HG03064 (cell line): ENCODE measurements around the gene INKA1.

Experiments used
- ATAC-seq: cut with Tn5 transposase; IDR thresholded peaks from one replicate; pipeline ENCODE4 v1.9.1; 2021; ENCODE audit warnings: low read depth; ENCODE audit not compliant: unreplicated experiment

The INKA1 gene

DNA sequence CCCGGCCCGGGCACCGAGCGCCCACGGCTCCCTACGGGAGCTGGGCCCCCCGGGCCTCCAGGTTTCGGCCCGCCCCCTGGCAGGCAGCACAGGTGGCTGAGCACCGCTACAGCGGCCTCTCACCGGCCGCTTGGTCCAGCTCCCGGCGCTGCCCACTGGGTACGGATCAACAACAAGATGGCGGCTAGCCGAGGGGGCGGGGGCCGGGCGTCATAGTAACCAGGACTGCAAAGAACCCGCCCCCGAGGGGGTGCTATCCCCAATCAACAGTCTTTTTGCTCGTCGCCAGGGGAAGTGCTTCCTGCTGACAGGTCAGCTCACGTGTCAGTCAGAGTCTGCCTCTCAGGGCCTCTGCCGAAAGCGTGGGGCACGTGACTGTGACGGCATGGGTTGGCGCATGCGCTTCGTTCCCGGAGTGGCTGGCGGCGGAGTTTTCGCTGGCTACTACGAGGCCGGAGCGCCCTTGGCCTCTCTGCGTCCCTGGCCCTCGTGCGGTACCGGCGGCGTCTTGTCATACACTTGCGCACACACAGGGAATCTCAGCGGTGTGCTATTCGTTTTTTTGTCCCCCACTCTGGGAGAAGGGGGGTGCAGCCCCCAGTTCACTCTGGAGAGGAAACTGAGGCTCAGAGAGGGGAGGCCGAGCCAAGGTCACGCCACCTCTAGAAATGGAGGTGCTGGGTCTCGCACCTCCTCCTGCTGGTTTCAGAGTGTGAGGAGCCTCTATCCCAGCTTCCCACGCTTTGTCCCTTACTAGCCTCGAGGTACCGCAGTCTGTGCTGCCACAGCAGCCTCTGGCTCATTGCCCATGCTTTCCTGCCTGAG, 16.5 kb upstream of the INKA1 start, which contains the start of gene IP6K1:
Gene IP6K1 (minus strand): TSS at position 186 of the 825 bp plus-strand sequence. CDS start 38,502 bp downstream, outside the sequence.
- ATAC-seq, result peak; percentile 98

DNA sequence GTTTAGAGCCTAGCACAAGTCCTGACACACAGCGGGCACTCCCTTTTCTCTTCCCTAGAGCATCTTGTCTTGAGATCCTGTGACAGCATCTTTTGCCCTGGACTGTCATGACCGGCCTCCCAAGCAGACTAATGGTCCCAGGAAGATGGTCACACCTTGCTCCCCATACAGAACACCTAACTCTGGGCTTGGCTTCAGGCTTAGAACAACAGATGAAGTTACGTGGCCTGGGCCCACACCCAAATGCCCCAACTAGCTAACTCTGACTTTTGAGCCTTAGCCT, 15.9 kb upstream of the INKA1 start:
- no peak for ATAC-seq

DNA sequence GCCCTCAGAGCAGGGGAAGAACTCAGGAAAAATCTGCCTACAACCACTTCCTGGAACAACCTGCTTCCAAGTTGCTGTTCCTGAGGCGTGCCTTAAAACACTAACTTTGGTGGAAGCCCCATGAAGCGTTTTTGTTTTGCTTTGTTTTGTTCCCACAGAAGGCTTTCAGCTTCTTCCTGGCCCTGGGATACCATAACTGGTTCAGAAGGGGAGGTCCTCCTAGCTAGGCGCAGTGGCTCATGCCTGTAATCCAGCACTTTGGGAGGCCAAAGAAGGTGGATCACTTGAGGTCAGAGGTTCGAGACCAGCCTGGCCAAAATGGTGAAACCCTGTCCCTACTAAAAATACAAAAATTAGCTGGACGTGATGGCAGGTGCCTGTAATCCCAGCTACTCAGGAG, 15.5 kb upstream of the INKA1 start:
- ATAC-seq, result no peak

DNA sequence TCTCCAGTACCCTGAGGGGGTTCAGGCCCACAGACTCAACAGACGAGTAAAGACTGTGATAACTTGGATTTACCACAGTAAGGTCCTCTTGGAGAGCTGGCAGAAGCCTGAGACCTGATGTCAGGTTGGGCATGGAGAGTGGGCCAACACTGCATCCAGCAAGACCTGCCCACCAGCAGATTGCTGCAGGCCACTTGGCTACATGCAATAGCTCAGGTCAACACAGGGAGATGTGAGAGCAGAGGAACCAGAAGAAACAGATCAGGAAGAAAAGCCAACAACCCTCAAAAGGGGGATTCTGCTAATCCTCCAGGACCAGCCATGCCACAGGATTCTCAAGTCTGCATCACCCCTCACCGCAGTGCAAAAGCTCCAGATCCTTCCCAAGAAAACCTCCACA, 15.0 kb upstream of the INKA1 start:
- ATAC-seq, result no peak

DNA sequence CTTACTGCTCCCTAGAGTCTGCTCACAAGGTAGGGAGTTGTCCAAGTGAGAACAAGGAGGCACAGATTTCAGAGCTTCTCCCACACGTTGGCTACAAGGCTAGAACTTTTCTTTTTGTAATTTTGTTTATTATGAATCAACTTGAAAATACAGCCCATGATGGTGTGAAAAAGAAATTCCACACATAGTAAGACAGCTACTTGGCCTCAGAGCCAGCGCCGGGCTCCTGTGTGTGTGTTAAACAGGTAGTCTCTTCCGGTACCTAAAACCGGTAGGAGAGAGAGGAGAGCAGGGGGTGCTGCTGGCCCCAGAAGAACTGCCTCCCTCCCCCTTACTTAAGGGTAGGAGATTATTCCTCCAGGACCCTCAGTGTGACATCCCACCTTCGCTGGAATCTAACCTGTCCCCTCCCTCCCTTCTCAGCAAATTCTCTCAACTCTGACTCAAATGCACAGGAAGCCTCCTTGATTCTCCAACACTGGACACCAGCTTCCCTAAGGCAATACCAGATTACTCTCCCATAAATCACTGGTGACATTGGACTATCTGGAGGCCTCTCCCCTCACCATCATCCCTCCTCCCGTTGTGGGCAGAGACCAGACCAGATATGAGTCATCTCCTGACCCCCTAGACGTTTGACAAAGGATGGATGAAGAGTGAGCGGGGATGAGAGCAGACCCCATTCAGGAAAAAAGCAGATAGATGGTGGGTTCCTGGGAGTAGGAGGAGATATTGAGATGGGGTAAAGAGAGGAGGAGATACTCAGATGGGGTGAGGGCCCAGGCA, 12.2 kb upstream of the INKA1 start:
- ATAC-seq, result no peak

DNA sequence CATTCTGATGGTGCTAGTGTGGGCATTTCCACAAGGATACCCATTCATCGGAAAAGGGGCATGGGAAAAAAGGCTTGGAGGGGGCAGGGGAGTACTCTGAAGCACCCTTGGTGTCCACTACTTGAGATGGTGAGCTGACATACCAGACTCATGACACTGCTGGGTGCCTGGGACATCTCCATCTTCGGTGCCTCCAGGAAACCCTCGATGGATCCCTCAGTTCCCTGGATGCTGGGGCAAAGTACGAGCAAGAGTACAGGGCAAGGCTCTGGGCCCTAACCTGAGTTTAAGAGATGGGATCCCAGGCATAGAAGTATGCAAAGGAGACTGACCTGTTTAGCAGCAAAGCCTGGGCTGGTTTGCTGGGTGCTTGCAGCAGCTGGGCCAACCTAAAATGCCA, 11.5 kb upstream of the INKA1 start:
- ATAC-seq, result no peak

DNA sequence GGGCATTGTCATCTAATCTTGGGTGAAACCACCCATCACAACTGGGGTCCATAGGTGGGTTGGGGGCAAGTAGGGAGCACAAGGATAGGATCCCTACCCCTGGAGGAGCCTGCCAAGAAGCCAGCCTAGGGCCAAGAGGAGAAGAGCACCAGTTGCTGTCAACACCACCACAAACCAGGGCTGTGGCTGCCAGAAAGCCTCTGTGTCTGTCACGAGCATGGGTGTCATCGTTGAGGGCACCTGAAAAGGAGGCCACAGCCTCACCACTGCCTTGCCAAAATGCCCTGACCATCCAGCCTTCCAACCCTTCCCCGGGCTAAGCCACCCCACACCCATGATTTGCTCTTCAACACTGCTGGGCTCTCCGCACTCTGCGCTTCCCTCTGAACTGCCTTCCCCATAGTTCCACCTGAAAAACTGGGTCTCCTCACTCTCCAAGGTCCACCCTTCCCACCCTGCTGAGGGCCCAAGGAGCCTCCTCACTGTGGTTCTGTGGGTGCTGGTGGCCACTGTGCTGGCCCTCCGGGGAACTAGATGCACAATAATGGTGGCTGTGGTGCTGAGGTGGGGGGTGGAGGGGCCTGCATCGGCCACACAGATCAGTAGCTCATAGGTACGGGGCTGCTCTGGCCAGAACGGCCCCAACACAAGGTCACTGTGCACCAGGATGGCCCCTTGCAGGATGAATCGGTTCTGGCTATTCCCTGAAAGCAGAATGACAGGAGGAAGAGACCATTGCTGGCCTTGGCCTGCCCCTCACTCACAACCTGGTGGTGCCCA, 10.5 kb upstream of the INKA1 start:
- no peak for ATAC-seq

DNA sequence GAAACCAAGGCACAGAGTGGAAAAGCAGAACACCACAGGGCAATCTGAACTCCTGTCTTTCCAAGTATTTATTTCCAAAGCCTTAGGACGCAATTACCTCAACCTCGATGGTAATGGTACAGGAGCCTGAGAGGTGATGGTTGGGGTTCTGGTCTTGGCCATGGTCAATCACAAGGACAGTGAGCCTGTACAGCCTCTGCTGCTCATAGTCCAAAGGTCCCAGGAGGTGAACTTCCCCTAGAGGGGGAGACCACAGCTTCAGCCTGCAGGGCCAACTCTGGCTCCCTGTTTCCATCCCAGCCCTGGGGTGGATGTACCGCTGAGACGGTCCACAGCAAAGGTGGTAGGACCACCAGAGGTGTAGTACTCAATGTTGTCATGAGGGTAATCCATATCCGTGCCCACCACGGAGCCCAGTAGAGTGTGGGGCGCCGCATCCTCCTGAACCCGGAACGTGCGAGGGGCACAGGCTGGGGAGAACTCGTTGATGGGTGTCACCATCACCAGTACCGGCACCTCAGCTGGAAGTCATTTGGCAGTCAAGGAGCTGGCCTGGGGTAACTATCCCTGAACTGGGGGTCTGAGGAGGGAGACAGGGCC, 9.5 kb upstream of the INKA1 start:
- no peak for ATAC-seq

DNA sequence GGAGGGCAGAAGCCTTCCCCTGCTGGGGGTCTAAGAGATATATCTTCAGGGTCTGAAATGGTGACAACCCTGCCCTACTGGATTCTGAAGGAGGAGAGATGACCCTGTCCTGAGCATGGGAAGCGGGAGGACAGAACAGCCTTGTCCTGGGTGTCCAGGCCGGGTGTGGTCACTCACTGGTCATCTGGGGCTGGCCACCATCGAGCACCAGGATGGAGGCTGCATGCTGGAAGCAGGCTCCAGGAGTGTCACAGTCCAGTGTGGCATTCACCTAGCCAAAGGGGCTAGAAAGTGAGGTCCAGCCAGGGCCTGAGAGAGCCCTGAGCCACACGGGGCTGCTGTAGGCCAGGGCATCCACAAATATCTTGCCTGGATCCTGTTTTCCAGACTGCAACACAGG, 8.6 kb upstream of the INKA1 start:
- ATAC-seq, result no peak

DNA sequence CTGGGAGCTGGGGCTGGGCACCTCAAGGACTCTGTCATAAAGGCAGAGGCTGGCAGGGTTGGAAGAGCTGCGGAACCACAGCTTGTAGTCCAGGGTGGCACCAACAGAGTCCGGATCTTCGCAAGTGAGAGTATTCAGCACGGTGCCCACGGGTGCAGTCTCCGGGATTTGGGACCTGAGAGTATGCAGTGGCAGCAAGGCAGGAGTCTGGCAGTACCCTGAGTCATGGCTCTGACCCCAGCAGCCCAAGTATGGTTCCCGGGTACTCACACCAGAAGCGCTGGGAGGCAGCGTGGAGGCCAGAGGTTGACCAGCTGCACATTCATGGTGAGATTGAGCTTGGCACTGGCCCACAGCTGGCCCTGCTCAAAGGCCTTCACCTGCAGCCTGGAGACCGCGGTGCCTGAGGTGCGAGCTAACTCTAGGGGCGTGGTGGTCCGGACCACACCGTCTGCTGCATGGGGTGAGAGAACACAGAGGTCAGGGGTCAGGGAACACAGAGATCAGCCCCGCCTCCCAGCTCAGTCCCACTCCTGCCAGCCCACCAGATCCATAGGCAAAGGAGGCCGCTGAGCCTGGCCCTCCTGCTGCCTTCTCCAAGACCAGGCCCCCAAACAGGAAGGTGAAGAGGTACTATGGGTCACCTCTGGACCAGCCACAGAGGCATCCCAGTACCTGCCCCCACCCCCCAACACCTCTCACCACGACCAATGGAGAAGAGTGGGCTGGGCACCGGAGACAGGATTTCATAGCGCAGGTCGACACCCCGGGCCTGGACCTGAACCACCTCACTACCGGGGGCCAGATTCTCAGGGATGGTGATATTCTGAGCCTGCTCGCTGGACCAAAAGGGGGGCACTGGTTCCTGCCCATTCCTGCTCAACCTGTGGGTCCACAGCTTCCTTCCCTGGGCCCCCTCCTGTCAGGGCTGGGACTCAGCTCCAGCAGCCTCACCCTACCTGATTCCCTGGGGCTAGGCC, 7.8 kb upstream of the INKA1 start:
- no peak for ATAC-seq

DNA sequence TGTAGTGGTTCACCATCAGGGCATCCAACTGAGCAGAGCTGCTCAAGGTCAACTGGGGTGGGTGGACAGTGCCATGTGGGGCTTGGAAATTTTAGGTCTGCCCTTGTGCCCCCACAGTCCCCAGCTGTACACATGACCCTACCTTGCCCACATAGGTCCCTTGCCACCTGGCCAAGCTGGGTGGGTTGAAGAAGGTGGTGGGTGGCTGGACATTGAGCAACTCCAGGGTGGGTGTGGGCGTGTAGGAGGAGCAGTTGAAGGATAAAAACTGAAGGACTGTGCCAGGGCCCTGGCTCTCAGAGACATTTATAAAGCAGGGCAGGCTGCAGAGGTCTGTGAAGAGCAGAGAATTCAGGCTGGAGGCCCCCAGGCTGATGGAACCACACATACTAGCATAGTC, 4.0 kb upstream of the INKA1 start:
- no peak for ATAC-seq

DNA sequence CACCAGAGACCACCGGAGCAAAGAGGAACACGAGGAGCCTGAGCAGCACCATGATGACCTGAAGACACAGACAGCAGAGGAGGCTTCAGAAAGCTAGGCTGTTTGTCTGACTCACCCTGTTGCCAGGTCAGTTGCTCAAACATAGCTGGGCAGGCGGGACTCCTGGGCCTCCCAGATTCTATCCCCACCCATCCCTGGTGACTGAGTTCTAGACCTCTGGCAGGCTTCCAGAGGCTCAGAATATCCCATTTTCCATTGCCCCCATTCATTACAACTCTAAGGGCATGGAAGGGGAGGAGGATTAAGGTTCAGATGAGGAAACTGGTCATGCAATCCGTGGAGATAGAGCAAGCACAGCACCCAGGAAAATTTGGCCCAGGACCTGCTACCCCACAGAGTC, 3.3 kb upstream of the INKA1 start, which contains the start of gene CDHR4:
Gene CDHR4 (minus strand): TSS at position 113 of the 400 bp plus-strand sequence. CDS start 61 bp downstream, at position 52.
- no peak for ATAC-seq

DNA sequence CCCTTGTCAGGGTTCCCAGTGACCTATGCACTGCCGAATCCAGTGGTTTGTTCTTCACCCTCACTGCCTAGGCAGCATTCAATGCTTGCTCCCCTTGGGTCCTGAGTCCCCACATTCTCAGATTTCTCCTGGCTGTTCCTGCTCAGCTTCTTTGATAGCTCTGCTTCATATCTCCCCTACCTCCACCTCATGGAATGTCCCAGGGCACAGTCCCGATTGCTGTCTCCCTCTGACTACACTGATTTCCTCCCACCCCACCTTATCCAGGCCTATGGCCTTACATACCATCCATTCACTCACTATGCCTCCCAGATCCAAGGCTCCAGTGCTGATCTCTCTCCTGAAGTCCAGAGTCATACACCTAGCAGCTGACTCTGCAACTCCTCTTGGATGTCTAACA, 1.9 kb upstream of the INKA1 start:
- no peak for ATAC-seq

DNA sequence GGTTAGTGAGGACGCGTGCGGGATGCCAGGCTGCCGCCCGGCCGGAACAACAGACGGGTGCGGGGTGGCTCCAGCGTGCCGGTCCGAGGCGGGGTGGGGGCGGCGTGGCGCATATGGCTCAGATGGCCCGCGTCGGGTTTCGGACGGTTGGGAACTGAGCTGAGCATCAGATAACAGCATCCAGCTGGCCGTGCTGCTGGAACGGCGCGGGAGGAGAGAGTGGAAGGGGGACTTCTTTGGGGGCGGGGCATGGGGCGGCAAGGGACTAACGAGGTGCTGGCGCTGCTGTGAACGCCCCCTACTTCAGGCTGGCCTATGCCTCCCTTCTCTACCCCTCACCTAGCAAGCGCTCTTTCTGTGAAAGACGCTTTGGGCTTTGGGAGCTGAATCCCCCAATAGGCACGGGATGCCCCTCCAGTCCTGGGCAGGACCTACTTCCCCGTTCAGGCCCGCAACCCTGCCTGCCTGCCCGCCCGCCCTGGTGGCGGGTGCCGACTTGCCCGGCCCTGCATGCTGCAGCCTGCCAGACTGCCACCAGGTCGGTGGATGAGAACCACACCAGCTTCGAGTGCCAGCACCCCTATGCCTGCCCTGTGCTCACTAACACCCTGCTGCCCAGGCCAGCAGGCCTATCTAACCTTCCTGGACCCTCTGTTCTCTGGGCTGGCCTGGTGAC, 542 bp downstream of the INKA1 start:
- ATAC-seq, result no peak

DNA sequence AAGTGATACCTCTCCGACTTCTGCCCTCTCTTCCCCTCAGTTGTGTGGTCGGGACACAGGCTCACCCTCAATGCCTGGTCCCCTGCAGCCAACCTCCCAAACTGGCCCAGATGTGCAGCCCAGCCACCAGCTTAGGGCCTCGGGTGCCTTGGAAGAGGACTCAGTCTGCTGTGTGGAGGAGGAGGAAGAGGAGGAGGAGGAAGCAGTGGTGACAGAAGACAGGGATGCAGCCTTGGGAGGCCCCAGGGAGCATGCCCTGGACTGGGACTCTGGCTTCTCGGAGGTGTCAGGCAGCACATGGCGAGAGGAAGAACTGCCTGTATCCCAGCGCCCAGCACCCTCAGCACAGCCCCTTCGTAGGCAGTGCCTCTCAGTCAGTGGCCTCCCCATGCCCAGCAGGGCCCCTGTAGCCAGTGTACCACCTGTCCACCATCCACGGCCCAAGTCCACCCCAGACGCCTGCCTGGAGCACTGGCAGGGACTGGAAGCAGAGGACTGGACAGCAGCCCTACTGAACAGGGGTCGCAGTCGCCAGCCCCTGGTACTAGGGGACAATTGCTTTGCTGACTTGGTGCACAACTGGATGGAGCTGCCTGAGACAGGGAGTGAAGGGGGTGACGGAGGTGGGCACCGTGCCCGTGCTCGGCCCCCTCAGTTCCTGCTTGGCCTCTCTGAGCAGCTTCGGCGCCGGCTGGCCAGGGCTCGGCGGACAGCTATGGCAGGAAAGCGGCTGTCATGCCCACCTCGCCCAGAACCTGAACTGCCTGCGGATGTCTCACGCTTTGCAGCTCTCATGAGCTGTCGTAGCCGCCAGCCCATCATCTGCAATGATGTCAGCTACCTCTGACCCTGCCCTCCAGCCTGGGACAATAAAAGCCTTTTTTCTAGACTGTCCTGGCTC, 1.3 kb downstream of the INKA1 start:
- ATAC-seq, result no peak

DNA sequence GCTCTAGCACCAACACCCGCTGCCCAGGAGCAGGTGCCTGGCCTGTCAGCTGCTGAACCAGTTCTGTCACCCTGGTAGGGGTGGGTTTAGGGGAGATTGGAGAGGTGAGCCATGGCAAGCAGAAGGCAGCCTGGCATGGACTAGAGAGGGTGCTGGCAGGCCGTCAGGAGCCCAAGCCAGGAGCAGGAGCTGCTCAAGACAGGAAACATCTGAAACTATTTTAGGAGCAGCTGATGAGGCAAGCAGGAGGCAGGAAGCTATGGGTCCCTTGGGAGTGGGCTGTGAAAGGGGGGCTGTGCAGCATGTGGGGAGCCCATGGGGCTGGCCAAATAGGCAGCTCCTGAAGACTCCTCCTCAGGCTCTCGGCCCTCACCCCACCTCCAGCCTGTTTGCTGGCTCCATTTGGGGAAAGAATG, 2.3 kb downstream of the INKA1 start:
- no peak for ATAC-seq

DNA sequence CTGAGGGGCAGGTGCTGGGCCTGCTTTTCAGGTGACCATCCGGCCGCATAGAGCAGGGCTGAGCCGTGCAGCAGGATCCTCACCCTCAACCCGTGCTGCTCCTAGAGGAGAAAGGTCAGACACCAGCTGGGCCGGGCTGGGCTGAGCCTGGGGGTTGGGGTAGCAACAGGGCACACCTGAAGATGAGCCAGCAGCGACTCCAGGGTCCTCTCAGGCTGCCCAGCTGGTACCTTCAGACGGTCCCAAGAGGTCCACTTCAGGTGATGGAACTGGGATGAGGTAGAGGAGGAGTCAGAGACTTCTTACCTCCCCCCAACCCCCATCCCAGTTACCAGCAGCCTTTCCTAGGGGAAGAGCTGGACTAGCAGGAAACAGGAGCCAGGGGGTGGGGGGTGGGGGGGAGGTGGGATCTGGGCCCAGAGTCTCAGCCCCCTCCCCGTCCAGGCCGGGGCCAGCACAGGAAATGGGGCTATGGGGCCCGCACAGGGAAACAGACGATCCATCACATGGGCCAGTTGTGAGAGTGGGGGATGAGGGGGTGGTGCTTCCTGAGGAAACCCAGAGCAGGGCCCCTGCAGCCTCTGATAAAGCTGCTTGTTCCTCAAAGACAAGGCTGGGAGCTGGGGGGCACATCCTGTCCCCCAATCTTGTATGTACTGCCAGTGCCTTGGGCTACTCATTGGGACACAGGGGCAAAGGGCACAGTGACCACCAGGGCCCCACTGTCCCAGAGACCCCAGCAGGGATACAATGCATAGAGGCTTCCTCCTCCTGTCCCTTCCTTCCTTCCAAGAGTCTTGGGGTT, 3.0 kb downstream of the INKA1 start:
- ATAC-seq, result no peak
